OCI-LY7 (cell line): ENCODE measurements around the gene TTLL1. TPM values are rescaled to one million over a fixed set of nuclear protein-coding genes. Genes with fewer than 3 reads are reported as not detected.

Experiments used
- BruUV-seq: library from RNA; stranded (reverse); fragments of 400-500 nt; replicated peaks from 2 replicates; lab custom pipeline; 2021; lab: Mats Ljungman, UMichigan
- CTCF ChIA-PET: fragments of 300-600 bp; sonication (Branson Sonifier 250); formaldehyde crosslinking; loops from one replicate; lab custom pipeline; 2022; ENCODE audit warnings: antibody characterized with exemption; ENCODE audit not compliant: unreplicated experiment; lab: Charles Lee
- POLR2A ChIA-PET: fragments of 300-600 bp; sonication (Branson Sonifier 250); formaldehyde crosslinking; loops from one replicate; lab custom pipeline; 2022; ENCODE audit warnings: antibody characterized with exemption; lab: Charles Lee
- DNase-seq: peaks from one replicate; pipeline ENCODE4 v3.0.0-alpha.2; 2015; ENCODE audit warnings: low spot score
- H2AFZ ChIP-seq: fragments of 200-600 bp; sonication (generic), shearing (Covaris generic); 2 replicates; pipeline ENCODE4 v1.6.1; 2014; ENCODE audit warnings: mild to moderate bottlenecking, antibody characterized with exemption, low read length, moderate library complexity
- H3K27ac ChIP-seq: fragments of 200-600 bp; sonication (generic); 2 replicates; pipeline ENCODE4 v1.5.1; 2014; ENCODE audit warnings: mixed run types, low read depth, mild to moderate bottlenecking, moderate library complexity, low read length, inconsistent platforms; ENCODE audit not compliant: poor library complexity, severe bottlenecking
- H3K36me3 ChIP-seq: fragments of 200-600 bp; sonication (generic); 2 replicates; pipeline ENCODE4 v1.6.1; 2014; ENCODE audit warnings: mild to moderate bottlenecking, antibody characterized with exemption, low read length, moderate library complexity, mixed read lengths; ENCODE audit not compliant: insufficient read depth
- H3K4me1 ChIP-seq: fragments of 200-600 bp; sonication (generic); 2 replicates; pipeline ENCODE4 v1.5.1; 2014; ENCODE audit warnings: mild to moderate bottlenecking, low read length; ENCODE audit not compliant: insufficient read depth, poor library complexity, severe bottlenecking
- H3K4me2 ChIP-seq: fragments of 200-600 bp; sonication (generic); 2 replicates; pipeline ENCODE4 v1.6.1; 2014; ENCODE audit warnings: mild to moderate bottlenecking, low read length
- H3K4me3 ChIP-seq: fragments of 200-600 bp; sonication (generic); 2 replicates; pipeline ENCODE4 v1.5.1; 2014; ENCODE audit warnings: mild to moderate bottlenecking, low read depth, low read length; ENCODE audit not compliant: poor library complexity, severe bottlenecking
- H3K79me2 ChIP-seq: fragments of 200-600 bp; sonication (generic); 2 replicates; pipeline ENCODE4 v1.6.1; 2016; ENCODE audit warnings: low read depth, mild to moderate bottlenecking, low read length, moderate library complexity, mixed read lengths; ENCODE audit not compliant: insufficient read depth
- H3K9me2 ChIP-seq: fragments of 200-600 bp; sonication (generic); 2 replicates; pipeline ENCODE4 v1.6.1; 2016; ENCODE audit warnings: mild to moderate bottlenecking, low read length, mixed read lengths; ENCODE audit not compliant: insufficient read depth
- H3K9me3 ChIP-seq: fragments of 200-600 bp; sonication (generic); 2 replicates; pipeline ENCODE4 v1.6.1; 2014; ENCODE audit warnings: mild to moderate bottlenecking, mixed run types, low read length, mixed read lengths
- H4K20me1 ChIP-seq: fragments of 200-600 bp; sonication (generic); 2 replicates; pipeline ENCODE4 v1.6.1; 2014; ENCODE audit warnings: mild to moderate bottlenecking, antibody characterized with exemption, low read length, moderate library complexity, mixed read lengths; ENCODE audit not compliant: insufficient read depth
- CTCF ChIP-seq: fragments of 200-600 bp; sonication (generic); conservative IDR thresholded peaks from 2 replicates; pipeline ENCODE4 v1.5.1; 2014; ENCODE audit warnings: mild to moderate bottlenecking, antibody characterized with exemption, low read length, moderate library complexity, mixed read lengths
- EZH2phosphoT487 ChIP-seq: fragments of 200-600 bp; sonication (generic); IDR thresholded peaks from 2 replicates; pipeline ENCODE4 v1.6.1; 2018; ENCODE audit warnings: low read depth, borderline replicate concordance, mild to moderate bottlenecking, mixed run types, antibody characterized with exemption, low read length, moderate library complexity, mixed read lengths
- intact Hi-C: fragments of 100-400 bp; cut with micrococcal nuclease; formaldehyde crosslinking; loops from one replicate; pipeline ENCODE4 v1.10.0; 2022; ENCODE audit not compliant: unreplicated experiment
- total RNA-seq, 2 experiments: library from RNA; depleted of rRNA in 1 of 2; stranded (reverse); fragments of >200 nt in 1 of 2; shearing (Covaris generic) in 1 of 2; gene quantifications; 2 replicates each; pipeline ENCODE4 v1.2.3, GENCODE V29; 2014 to 2022

The TTLL1 gene
- total RNA-seq, 2 experiments from 2014 or later = 5.8 to 7.1 TPM

GRCh38 chr22:43013355-43014315 lies 75.6 kb downstream of the TTLL1 start:
- TF ChIP-seq EZH2phosphoT487 (no peak), CTCF (no peak)
- ChIA-PET CTCF (interaction anchor here (0.8 to 1.0 kb wide), 2 partner anchors 14 to 88 kb away, joined by 3 to 4 read pairs; no protein-coding TSS in a partner anchor), POLR2A (interaction anchor here (0.6 to 1.5 kb wide), 4 partner anchors 10 to 230 kb away, joined by 3 to 5 read pairs (median 4); no protein-coding TSS in a partner anchor)
- Histone ChIP-seq H2AFZ (no peak overlapping the region), H3K4me3 (peak overlapping the region; percentile 94), H3K4me2 (peak overlapping the region; percentile 86), H3K27ac (no peak overlapping the region), H3K4me1 (peaks cover 16% of the 10 kb centered on the region), H3K9me3 (no peaks in the 10 kb centered on the region), H3K79me2 (peaks cover 51% of the 10 kb centered on the region), H3K9me2 (no peaks in the 10 kb centered on the region), H4K20me1 (peaks cover 4% of the 10 kb centered on the region; the same call in 1 of the 2 replicates), H3K36me3 (no peaks in the 10 kb centered on the region)
- peak; percentile 25 for DNase-seq
- intact Hi-C loops = no loop called here
- no TSS peak for BruUV-seq

GRCh38 chr22:43012390-43012789 lies 76.8 kb downstream of the TTLL1 start:
- peaks cover 4% of the 10 kb centered on the region; the same call in 1 of the 2 replicates for H4K20me1 ChIP-seq
- H3K4me2 ChIP-seq = no peak overlapping the region

More at GRCh38 chr22:43012390-43012789, 76.8 kb downstream of the TTLL1 start:
- no TSS peak for BruUV-seq
- Histone ChIP-seq H3K36me3 (no peaks in the 10 kb centered on the region), H3K4me1 (peaks cover 24% of the 10 kb centered on the region), H3K9me2 (no peaks in the 10 kb centered on the region), H2AFZ (no peak overlapping the region), H3K27ac (no peak overlapping the region), H3K4me3 (no peak overlapping the region), H3K9me3 (no peaks in the 10 kb centered on the region), H3K79me2 (peaks cover 62% of the 10 kb centered on the region)
- POLR2A ChIA-PET = interaction anchor here (0.6 to 1.5 kb wide), 2 partner anchors 8 to 790 kb away, joined by 3 to 4 read pairs; no protein-coding TSS in a partner anchor
- intact Hi-C loops = no loop called here
- no peak for DNase-seq
- no peak for TF ChIP-seq EZH2phosphoT487
- no peak for TF ChIP-seq CTCF
- CTCF ChIA-PET = no interaction called here
